ENCODE data around the gene GCN1. TPM values are rescaled to one million over a fixed set of nuclear protein-coding genes. Genes with fewer than 3 reads are reported as not detected.

GCN1 gene
- total and polyA plus RNA-seq, 7 donors: 9.2 to 70.3 (median 32.9) TPM

- Histone ChIP-seq H3K4me1 (no peaks in the 10 kb centered on the region), H3K9me3 (no peaks in the 10 kb centered on the region), H3K27me3 (no peaks in the 10 kb centered on the region), H3K27ac (no peak overlapping the region), H3K4me3 (no peak overlapping the region), H3K36me3 (peaks cover 46 to 97% (median 82%) of the 10 kb centered on the region in 4 donors)
- intact Hi-C loops (cut with DNase I): no loop called here
- DNase-seq: no peak
- WGBS, 2 donors: 88 to 91% methylated on average over 22 of the region's 22 CpGs
- TF ChIP-seq EP300 (IDR thresholded peaks at IDR 0.05) (no peak), POLR2AphosphoS5 (IDR thresholded peaks at IDR 0.05) (no peak), POLR2A (IDR thresholded peaks at IDR 0.05) (no peak)
- TF ChIP-seq, protein P1, sequence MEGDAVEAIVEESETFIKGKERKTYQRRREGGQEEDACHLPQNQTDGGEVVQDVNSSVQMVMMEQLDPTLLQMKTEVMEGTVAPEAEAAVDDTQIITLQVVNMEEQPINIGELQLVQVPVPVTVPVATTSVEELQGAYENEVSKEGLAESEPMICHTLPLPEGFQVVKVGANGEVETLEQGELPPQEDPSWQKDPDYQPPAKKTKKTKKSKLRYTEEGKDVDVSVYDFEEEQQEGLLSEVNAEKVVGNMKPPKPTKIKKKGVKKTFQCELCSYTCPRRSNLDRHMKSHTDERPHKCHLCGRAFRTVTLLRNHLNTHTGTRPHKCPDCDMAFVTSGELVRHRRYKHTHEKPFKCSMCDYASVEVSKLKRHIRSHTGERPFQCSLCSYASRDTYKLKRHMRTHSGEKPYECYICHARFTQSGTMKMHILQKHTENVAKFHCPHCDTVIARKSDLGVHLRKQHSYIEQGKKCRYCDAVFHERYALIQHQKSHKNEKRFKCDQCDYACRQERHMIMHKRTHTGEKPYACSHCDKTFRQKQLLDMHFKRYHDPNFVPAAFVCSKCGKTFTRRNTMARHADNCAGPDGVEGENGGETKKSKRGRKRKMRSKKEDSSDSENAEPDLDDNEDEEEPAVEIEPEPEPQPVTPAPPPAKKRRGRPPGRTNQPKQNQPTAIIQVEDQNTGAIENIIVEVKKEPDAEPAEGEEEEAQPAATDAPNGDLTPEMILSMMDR (IDR thresholded peaks at IDR 0.05): no peak
Observed at GRCh38 chr12:120156315-120157259, 37.9 kb downstream of the GCN1 start.

DNA sequence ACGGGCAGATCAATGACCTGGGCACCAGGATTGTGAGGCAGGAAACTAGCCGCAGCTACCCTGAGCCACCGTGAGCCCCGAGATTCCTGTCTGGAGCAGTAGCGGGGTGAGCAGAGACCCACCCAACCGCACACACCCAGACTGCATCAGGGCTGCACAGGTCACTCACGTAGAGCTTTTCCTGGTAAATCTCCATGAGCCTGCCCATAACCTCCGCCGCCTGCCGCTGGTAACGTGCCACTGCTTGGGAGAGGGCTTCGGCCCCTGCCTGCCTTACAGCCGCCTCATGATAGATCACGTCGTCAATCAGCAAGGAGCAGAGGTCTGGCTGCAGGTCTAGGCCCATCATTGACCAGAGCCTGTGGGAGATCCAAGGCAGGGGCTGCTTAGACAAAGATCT, 39.4 kb downstream of the GCN1 start:
- no peak overlapping the region for H3K4me3 ChIP-seq
- intact Hi-C loops (cut with DNase I): no loop called here
- WGBS, 2 donors: 97% methylated on average over 15 of the region's 15 CpGs
- H3K36me3 ChIP-seq: peaks cover 43 to 97% (median 80%) of the 10 kb centered on the region in 4 donors
- H3K4me1 ChIP-seq: no peaks in the 10 kb centered on the region
- no peaks in the 10 kb centered on the region for H3K9me3 ChIP-seq
- H3K27ac ChIP-seq: no peak overlapping the region
- no peaks in the 10 kb centered on the region for H3K27me3 ChIP-seq
- no peak for DNase-seq
- no peak for TF ChIP-seq POLR2AphosphoS5 (IDR thresholded peaks at IDR 0.05)
- no peak for TF ChIP-seq POLR2A (IDR thresholded peaks at IDR 0.05)
- no peak for TF ChIP-seq EP300 (IDR thresholded peaks at IDR 0.05)
- TF ChIP-seq, protein P1 (IDR thresholded peaks at IDR 0.05): no peak

GRCh38 chr12:120150919-120151525, 43.5 kb downstream of the GCN1 start:
- TF ChIP-seq, protein P1 (IDR thresholded peaks at IDR 0.05): no peak
- TF ChIP-seq POLR2A (IDR thresholded peaks at IDR 0.05): no peak
- no peak for TF ChIP-seq EP300 (IDR thresholded peaks at IDR 0.05)
- TF ChIP-seq POLR2AphosphoS5 (IDR thresholded peaks at IDR 0.05): no peak
- Histone ChIP-seq H3K9me3 (no peaks in the 10 kb centered on the region), H3K27me3 (no peaks in the 10 kb centered on the region), H3K4me3 (no peak overlapping the region), H3K27ac (no peak overlapping the region), H3K4me1 (no peaks in the 10 kb centered on the region), H3K36me3 (peaks cover 41 to 97% (median 79%) of the 10 kb centered on the region in 4 donors)
- DNase-seq: no peak
- 95 to 97% methylated on average over 22 of the region's 22 CpGs for WGBS, 2 donors
- intact Hi-C loops (cut with DNase I): no loop called here

DNA sequence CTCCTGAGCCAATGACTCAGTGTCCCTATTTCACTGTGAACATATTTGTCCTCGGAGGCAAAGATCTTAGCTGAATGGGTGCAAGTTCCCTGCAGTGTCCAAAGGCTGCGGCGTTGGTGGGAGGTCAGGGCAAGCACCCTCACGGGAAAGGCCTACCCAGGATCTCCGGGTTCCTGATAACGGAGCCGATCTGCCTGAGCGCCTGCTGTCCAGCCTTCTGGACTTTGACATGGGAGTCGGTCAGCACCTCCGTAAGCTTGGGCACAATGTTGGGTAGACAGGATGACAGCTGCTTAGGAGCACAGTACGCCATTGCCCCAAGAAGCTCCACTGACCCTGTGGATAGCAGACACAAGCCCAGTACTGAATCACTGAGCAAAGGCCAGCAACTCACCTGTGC, 46.5 kb downstream of the GCN1 start:
- H3K9me3 ChIP-seq: no peaks in the 10 kb centered on the region
- H3K27me3 ChIP-seq: no peaks in the 10 kb centered on the region
- no peak for DNase-seq
- WGBS, 2 donors: 71 to 90% methylated on average over 11 of the region's 11 CpGs
- peaks cover 40 to 97% (median 75%) of the 10 kb centered on the region in 4 donors for H3K36me3 ChIP-seq
- TF ChIP-seq POLR2A (IDR thresholded peaks at IDR 0.05) (no peak), POLR2AphosphoS5 (IDR thresholded peaks at IDR 0.05) (no peak)
- intact Hi-C loops (cut with DNase I): no loop called here
- H3K27ac ChIP-seq: no peak overlapping the region
- H3K4me3 ChIP-seq: no peak overlapping the region
- H3K4me1 ChIP-seq: no peaks in the 10 kb centered on the region

GRCh38 chr12:120145164-120145563, 49.4 kb downstream of the GCN1 start:
- H3K9me3 ChIP-seq: no peaks in the 10 kb centered on the region
- DNase-seq: no peak
- no peak overlapping the region for H3K4me3 ChIP-seq
- intact Hi-C loops (cut with DNase I): no loop called here
- H3K27ac ChIP-seq: no peak overlapping the region
- TF ChIP-seq POLR2A (IDR thresholded peaks at IDR 0.05): no peak
- TF ChIP-seq, protein P1 (IDR thresholded peaks at IDR 0.05): no peak
- no peak for TF ChIP-seq POLR2AphosphoS5 (IDR thresholded peaks at IDR 0.05)
- TF ChIP-seq EP300 (IDR thresholded peaks at IDR 0.05): no peak
- 96 to 97% methylated on average over 8 of the region's 8 CpGs for WGBS, 2 donors
- no peaks in the 10 kb centered on the region for H3K27me3 ChIP-seq
- peaks cover 0 to 2% (median 0%) of the 10 kb centered on the region in 4 donors for H3K4me1 ChIP-seq
- peaks cover 51 to 100% (median 87%) of the 10 kb centered on the region in 4 donors for H3K36me3 ChIP-seq
